GM21786 (cell line): Measurements from ENCODE around the gene IL2.

ENCODE experiments used
- ATAC-seq: cut with Tn5 transposase; IDR thresholded peaks from one replicate; pipeline ENCODE4 v1.9.1; 2021; ENCODE audit not compliant: unreplicated experiment

Gene IL2

GRCh38 chr4:122456231-122457116 lies at the start of gene IL2:
Gene IL2 (minus strand): TSS chr4:122456725. CDS start chr4:122456440, 285 bp downstream.
- no peak for ATAC-seq

- no peak for ATAC-seq
These were observed 46.7 kb upstream of the IL2 start for GRCh38 chr4:122503214-122503613.

- no peak for ATAC-seq
These were observed 44.5 kb upstream of the IL2 start for GRCh38 chr4:122500852-122501501.

DNA sequence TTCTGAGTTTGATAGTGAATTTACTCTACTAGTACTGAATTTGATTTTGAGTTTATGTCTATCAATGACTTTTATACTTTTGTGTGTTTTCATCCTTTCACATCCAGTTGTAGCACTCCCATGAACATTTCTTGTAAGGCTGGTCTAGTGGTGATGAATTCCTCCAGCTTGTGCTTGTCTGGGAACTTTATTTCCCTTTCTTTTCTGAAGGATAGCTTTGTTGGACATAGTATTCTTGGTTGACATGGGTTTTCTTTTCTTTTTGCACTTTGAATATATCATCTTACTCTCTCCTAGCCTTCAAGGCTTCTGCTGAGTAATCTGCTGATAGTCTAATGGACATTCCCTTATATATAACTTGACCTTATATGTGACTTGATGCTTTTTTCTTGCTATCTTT lies 32.5 kb upstream of the IL2 start:
- ATAC-seq: no peak

DNA sequence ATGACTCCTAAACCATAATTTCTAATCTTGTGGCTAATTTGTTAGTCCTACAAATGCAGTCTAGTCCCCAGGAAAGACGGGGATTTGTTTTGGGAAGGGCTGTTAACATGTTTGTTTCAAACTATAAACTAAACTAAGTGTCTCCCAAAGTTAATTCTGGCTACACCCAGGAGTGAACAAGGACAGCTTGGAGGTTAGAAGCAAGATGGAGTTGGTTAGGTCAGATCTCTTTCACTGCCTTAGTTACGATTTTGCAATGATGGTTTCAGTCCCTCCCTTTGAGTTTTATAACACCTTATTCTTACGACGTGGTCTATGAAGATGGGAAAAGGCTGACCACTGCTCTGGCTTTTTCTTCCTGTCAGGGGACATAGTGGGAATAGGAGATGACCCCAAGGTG lies 27.0 kb upstream of the IL2 start:
- no peak for ATAC-seq

- ATAC-seq: no peak
These were observed 25.4 kb upstream of the IL2 start for GRCh38 chr4:122481766-122482405.

- no peak for ATAC-seq
These were observed 24.3 kb upstream of the IL2 start for GRCh38 chr4:122480655-122481487.

DNA sequence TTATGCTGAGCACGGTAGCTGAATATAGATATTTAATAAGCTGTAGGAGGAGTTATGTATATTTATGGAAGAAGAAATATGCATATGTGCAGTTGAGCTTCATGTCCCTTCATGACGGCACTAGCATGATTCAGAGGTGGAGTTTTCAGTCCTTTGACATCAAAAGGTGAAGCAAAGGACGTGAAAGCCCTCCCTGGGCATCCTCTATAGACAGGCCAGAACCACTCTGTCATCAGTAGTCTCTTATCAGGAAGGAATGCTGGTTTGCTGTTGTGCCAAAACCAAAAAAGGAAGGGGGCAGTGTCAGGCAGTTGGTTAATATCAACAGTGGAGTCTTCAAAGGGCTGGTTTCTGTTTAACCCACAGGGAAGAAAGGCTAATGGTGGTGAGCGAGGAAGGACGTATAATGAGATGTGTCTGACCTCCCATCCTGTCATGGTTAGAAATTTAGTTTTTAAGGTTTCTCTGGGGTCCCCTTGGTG lies 23.5 kb upstream of the IL2 start:
- ATAC-seq: no peak

- no peak for ATAC-seq
These were observed 20.2 kb upstream of the IL2 start for GRCh38 chr4:122476745-122477144.

DNA sequence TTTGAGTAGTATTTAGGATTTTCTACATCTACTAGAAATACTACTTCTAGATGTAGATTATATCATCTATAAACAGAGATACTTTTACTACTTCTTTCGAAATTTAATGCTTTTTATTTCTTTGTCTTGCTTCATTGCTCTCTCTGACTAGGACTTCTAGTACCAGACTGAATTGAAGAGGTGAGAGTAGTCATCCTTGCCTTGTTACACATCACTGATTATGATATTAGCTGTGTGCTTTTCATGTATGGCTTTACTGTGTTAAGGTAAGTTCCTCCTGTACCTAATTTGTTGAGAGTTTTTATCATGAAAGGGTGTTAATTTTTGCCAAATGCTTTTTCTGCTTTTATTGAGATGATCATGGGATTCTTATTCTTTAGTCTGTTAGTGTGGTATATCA lies 19.6 kb upstream of the IL2 start:
- ATAC-seq: no peak

- no peak for ATAC-seq
These were observed 18.7 kb upstream of the IL2 start for GRCh38 chr4:122475233-122475632.

DNA sequence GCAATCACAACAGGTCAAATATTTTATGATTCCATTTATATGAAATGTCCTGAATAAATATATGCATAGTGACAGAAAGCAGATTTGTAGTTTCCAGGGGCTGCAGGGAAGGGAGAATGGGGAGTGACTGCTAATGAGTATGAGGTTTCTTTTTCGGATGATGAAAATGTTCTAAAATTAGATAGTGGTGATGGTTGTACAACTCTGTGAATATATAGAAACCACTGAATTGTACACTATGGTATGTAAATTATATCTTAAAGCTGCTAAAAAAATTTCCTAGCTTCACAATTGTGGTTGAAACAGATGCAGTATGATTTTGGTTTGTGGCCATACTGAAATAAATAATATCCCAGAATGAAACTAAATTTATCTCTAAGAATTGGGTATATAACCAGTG lies 12.9 kb upstream of the IL2 start:
- no peak for ATAC-seq

DNA sequence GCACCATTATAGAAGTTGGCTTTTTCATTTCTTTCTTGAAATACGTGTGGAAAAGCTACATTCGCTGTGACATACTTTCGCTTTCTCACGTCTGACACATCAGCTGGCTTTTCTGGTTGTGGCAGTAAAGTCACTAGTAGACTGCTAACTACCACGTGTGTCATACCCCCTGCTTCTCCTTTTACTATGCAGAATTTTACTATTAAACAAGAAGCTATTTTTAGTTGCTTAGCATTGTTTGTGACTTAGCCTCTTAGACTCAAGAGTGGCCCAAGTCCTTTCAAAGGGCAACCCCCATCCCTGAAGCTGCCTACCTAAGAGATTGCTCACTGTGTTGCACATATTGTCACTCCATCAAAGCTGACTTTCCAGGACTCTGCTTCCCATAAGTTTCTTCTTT lies 2.1 kb upstream of the IL2 start:
- ATAC-seq: peak; percentile 83

GRCh38 chr4:122453384-122453995 lies 3.0 kb downstream of the IL2 start:
- no peak for ATAC-seq

DNA sequence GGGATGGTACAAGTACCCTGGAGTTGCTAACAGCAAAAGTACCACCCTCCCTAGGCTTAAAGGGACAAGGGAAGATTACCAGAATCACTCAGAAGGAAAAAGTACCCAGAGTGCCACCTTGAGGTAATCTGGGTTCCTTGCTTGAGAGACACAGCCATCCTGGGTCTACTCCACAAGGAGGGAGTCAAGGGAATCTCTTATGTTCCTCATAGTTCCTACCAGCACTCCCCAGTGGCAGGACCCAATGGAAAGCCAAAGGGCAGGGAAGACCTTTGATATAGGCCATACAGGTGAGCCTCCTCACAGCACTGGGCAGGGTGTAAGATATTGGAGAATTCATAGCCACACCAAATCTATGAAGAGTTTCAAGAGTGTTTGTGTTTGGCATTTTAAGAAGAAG lies 5.7 kb downstream of the IL2 start:
- peak; percentile 43 for ATAC-seq

DNA sequence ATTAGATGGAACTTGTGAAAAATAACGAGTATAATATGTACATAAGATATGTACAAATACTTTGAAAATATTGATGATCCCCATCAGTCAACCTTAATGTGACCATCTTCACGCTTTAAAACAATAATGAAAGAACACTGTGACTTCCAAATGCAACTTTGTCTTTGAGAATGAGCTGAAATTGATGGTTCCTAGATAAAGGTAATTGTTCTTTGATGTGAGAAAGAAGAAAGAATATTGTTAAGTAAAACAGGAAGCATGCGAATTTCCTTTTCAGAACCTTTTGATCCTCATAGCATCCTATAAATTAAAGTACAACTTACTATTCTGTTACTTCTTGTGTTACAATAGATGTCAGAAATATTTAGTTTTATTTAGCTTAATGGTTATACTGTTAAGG lies 22.2 kb downstream of the IL2 start:
- ATAC-seq: no peak

- no peak for ATAC-seq
These were observed 25.2 kb downstream of the IL2 start for GRCh38 chr4:122431351-122431750.

DNA sequence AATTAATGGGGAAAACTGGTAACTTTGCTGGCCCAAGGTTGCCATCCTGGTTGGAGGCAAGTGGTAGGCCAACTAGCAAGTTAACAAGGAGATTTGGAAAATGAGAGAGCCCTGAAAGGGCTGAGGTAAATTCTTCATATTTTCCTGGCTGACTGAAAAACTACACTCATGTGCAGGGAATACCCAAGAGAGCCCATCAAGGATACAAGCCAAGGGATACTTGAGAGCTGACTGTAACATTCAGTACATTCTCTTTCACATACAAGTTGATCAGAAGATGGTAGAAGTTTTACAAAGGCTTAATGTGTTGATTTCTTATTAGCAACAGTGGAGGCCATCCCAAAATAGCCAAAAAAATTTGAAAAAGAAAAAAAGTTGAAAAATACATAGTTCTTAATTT lies 33.3 kb downstream of the IL2 start:
- no peak for ATAC-seq

DNA sequence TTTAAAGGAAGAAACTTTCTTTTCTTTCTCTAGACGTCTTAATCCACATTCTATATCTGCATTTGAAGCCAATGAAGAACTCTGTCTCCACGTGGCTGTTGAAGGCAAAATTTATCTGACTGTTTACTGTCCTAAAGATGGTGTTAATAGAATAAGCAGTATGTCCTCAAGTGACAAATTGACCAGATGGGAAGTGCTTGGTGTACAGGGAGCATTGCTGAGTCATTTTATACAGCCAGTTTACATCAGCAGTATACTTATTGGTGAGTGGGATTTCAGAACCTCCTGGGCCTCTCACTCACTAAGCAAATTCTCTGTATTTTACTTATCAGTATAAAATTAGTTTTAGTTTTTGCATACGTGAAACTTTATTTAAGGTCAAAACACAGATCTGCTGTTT lies 44.0 kb downstream of the IL2 start:
- no peak for ATAC-seq

- ATAC-seq: no peak
These were observed 52.7 kb downstream of the IL2 start for GRCh38 chr4:122403861-122404260.
